H1 (cell line): Measurements from ENCODE around the gene FBXL14. TPM values are rescaled to one million over a fixed set of nuclear protein-coding genes. Genes with fewer than 3 reads are reported as not detected.

Source experiments
- CTCF ChIA-PET: fragments of 300-600 bp; sonication (Branson Sonifier 250); formaldehyde crosslinking; loops from one replicate; lab custom pipeline; 2021; ENCODE audit not compliant: partially characterized antibody; lab: Charles Lee
- POLR2A ChIA-PET: fragments of 300-600 bp; sonication (Branson Sonifier 250); formaldehyde crosslinking; loops from one replicate; lab custom pipeline; 2021; ENCODE audit warnings: inconsistent platforms; ENCODE audit not compliant: partially characterized antibody; lab: Charles Lee
- DNase-seq, 2 experiments: peaks; one replicate each; pipeline versions ENCODE4 v3.0.0 to v3.0.0-alpha.2; 2010 to 2022; ENCODE audit warnings: low spot score in 2 of 2, low read depth in 1 of 2, mixed read lengths in 1 of 2
- FAIRE-seq: peaks from 2 replicates; lab custom pipeline; 2011; peaks lifted over from hg19 to GRCh38; lab: Jason Lieb, UNC
- H2AFZ ChIP-seq: 2 replicates; pipeline ENCODE4 v1.8.1; 2012; ENCODE audit warnings: low read length, inconsistent platforms
- H2AK5ac ChIP-seq: 2 replicates; pipeline ENCODE4 v1.6.1; 2013; ENCODE audit warnings: low read depth, low read length
- H2BK120ac ChIP-seq: replicated peaks from 2 replicates; pipeline ENCODE3; 2013; ENCODE audit warnings: low read depth, low read length, inconsistent platforms
- H2BK12ac ChIP-seq: 2 replicates; pipeline ENCODE4 v1.6.1; 2013; ENCODE audit warnings: low read depth, low read length
- H2BK15ac ChIP-seq: 2 replicates; pipeline ENCODE4 v1.6.1; 2013; ENCODE audit warnings: low read length
- H2BK20ac ChIP-seq: 2 replicates; pipeline ENCODE4 v1.6.1; 2013; ENCODE audit warnings: low read length
- H2BK5ac ChIP-seq: 2 replicates; pipeline ENCODE4 v1.6.1; 2013; ENCODE audit warnings: low read depth, low read length
- H3K14ac ChIP-seq: 2 replicates; pipeline ENCODE4 v1.6.1; 2013; ENCODE audit warnings: inconsistent platforms; ENCODE audit not compliant: insufficient read length
- H3K18ac ChIP-seq: 2 replicates; pipeline ENCODE4 v1.6.1; 2013; ENCODE audit warnings: low read length; ENCODE audit errors: extremely low read depth
- H3K23ac ChIP-seq: 2 replicates; pipeline ENCODE4 v1.6.1; 2013; ENCODE audit warnings: inconsistent platforms; ENCODE audit not compliant: insufficient read length
- H3K23me2 ChIP-seq: 2 replicates; pipeline ENCODE4 v1.6.1; 2013; ENCODE audit warnings: low read depth, low read length
- H3K27ac ChIP-seq: 2 replicates; pipeline ENCODE4 v1.6.1; 2011; ENCODE audit warnings: low read depth, low read length, inconsistent platforms
- H3K27me3 ChIP-seq, 4 experiments: replicated peaks in 1 of 4; 1 replicate in 1 of 4; 2 replicates in 3 of 4; pipeline versions ENCODE4 v1.6.1 to v1.8.1; 2011 to 2013; ENCODE audit warnings: low read length in 3 of 4, mild to moderate bottlenecking in 3 of 4, inconsistent platforms in 2 of 4, mixed read lengths in 2 of 4, moderate library complexity in 1 of 4; ENCODE audit not compliant: control insufficient read depth in 3 of 4, insufficient read depth in 3 of 4; ENCODE audit errors: extremely low read depth in 1 of 4
- H3K36me3 ChIP-seq, 4 experiments: 2 replicates each; pipeline versions ENCODE4 v1.6.1 to v1.8.1; 2011 to 2013; ENCODE audit warnings: mild to moderate bottlenecking in 4 of 4, low read length in 3 of 4, moderate library complexity in 2 of 4, control low read depth in 1 of 4, inconsistent platforms in 1 of 4; ENCODE audit not compliant: insufficient read depth in 4 of 4, control insufficient read depth in 2 of 4
- H3K4ac ChIP-seq: replicated peaks from 2 replicates; pipeline ENCODE3; 2013; ENCODE audit warnings: low read length, low read depth, mixed read lengths, inconsistent platforms; ENCODE audit not compliant: insufficient read length
- H3K4me1 ChIP-seq, 4 experiments: replicated peaks in 1 of 4; 1 replicate in 1 of 4; 2 replicates in 3 of 4; pipeline versions ENCODE4 v1.6.1 to v1.8.1; 2011 to 2013; ENCODE audit warnings: low read length in 3 of 4, inconsistent platforms in 2 of 4, mixed read lengths in 1 of 4; ENCODE audit not compliant: insufficient read depth in 4 of 4, control insufficient read depth in 3 of 4
- H3K4me2 ChIP-seq, 2 experiments: 2 replicates each; pipeline versions ENCODE4 v1.6.1 to v1.8.1; 2011 to 2013; ENCODE audit warnings: low read depth in 2 of 2, low read length in 2 of 2, control low read depth in 1 of 2, inconsistent platforms in 1 of 2, mild to moderate bottlenecking in 1 of 2; ENCODE audit not compliant: insufficient read depth in 1 of 2
- H3K4me3 ChIP-seq, 4 experiments: fragments of 200-600, 300-600 bp in 1 of 4; sonication (generic), shearing (Covaris generic), sonication (Bioruptor Twin) in 1 of 4; 2 replicates each; pipeline versions ENCODE4 v1.5.1 to v1.8.1; 2011 to 2016; ENCODE audit warnings: low read length in 4 of 4, low read depth in 3 of 4, control low read depth in 2 of 4, inconsistent platforms in 2 of 4, mild to moderate bottlenecking in 2 of 4, mixed read lengths in 1 of 4, moderate library complexity in 1 of 4; ENCODE audit not compliant: insufficient read depth in 2 of 4; ENCODE audit errors: extremely low read depth in 1 of 4
- H3K56ac ChIP-seq: replicated peaks from 2 replicates; pipeline ENCODE3; 2013; ENCODE audit warnings: low read depth, mild to moderate bottlenecking, mixed read lengths, low read length, inconsistent platforms; ENCODE audit not compliant: insufficient read length
- H3K79me1 ChIP-seq: 2 replicates; pipeline ENCODE4 v1.6.1; 2013; ENCODE audit warnings: low read depth, low read length, control low read depth
- H3K79me2 ChIP-seq, 2 experiments: 2 replicates each; pipeline versions ENCODE4 v1.6.1 to v1.8.1; 2012 to 2013; ENCODE audit warnings: low read length in 2 of 2, mild to moderate bottlenecking in 2 of 2, inconsistent platforms in 1 of 2; ENCODE audit not compliant: insufficient read depth in 2 of 2, control insufficient read depth in 1 of 2
- H3K9ac ChIP-seq, 4 experiments: replicated peaks in 1 of 4; 1 replicate in 1 of 4; 2 replicates in 3 of 4; pipeline versions ENCODE4 v1.6.1 to v1.8.1; 2011 to 2013; ENCODE audit warnings: low read depth in 3 of 4, low read length in 3 of 4, control low read depth in 2 of 4, mild to moderate bottlenecking in 2 of 4, moderate library complexity in 2 of 4, inconsistent platforms in 1 of 4; ENCODE audit errors: extremely low read depth in 1 of 4
- H3K9me3 ChIP-seq, 2 experiments: 2 replicates each; pipeline versions ENCODE4 v1.6.1 to v1.8.1; 2012 to 2013; ENCODE audit warnings: mild to moderate bottlenecking in 2 of 2, moderate library complexity in 2 of 2, control low read depth in 1 of 2, inconsistent platforms in 1 of 2, low read depth in 1 of 2, low read length in 1 of 2, mixed read lengths in 1 of 2; ENCODE audit not compliant: insufficient read depth in 2 of 2
- H4K20me1 ChIP-seq, 2 experiments: replicated peaks in 1 of 2; 2 replicates each; pipeline versions ENCODE3 to v1.8.1; 2011 to 2013; ENCODE audit warnings: inconsistent platforms in 2 of 2, low read length in 2 of 2, mild to moderate bottlenecking in 1 of 2; ENCODE audit not compliant: insufficient read depth in 2 of 2, control insufficient read depth in 1 of 2
- H4K5ac ChIP-seq: 2 replicates; pipeline ENCODE4 v1.6.1; 2013; ENCODE audit warnings: low read length, low read depth, mixed read lengths, inconsistent platforms; ENCODE audit not compliant: insufficient read length
- H4K8ac ChIP-seq: 2 replicates; pipeline ENCODE4 v1.8.0; 2013; ENCODE audit warnings: mild to moderate bottlenecking, moderate library complexity, low read length, inconsistent platforms; ENCODE audit not compliant: insufficient read depth; ENCODE audit errors: extremely low read depth
- H4K91ac ChIP-seq: replicated peaks from 2 replicates; pipeline ENCODE3; 2013; ENCODE audit warnings: low read length, mixed read lengths, inconsistent platforms; ENCODE audit not compliant: insufficient read length
- HDAC6 ChIP-seq: IDR thresholded peaks from one replicate; pipeline ENCODE4 v1.7.1; 2012; ENCODE audit warnings: low read depth, mild to moderate bottlenecking, inconsistent platforms, low read length, moderate library complexity
- SP1 ChIP-seq: IDR thresholded peaks from 2 replicates; pipeline ENCODE4 v1.6.1; 2011; ENCODE audit warnings: low read depth, low read length
- YY1 ChIP-seq: IDR thresholded peaks from 2 replicates; pipeline ENCODE4 v1.6.1; 2011; ENCODE audit warnings: low read depth, mild to moderate bottlenecking, low read length
- WGBS, 2 experiments: shearing (Covaris generic) in 1 of 2; methylation state at CpG; one replicate each; pipeline versions ENCODE4 v1.1.6 to v1.1.7; 2013 to 2015; ENCODE audit warnings: low lambda C conversion rate in 2 of 2, mixed read lengths in 2 of 2, inconsistent platforms in 1 of 2, low coverage in 1 of 2, missing lambda C conversion rate in 1 of 2; ENCODE audit not compliant: insufficient replicate concordance in 2 of 2, insufficient coverage in 1 of 2, insufficient read length in 1 of 2; ENCODE audit errors: extremely low coverage in 1 of 2, missing lambda C conversion rate in 1 of 2; 5-methylcytosine and 5-hydroxymethylcytosine counted together
- polyA plus RNA-seq, 7 experiments: library from polyadenylated mRNA; depleted of rRNA in 3 of 7; stranded (reverse) in 5 of 7; unstranded in 2 of 7; fragments of >200 nt in 5 of 7; fragments of 200-250 nt in 2 of 7; gene quantifications; 1 replicate in 5 of 7; 2 replicates in 1 of 7; 4 replicates in 1 of 7; pipeline versions ENCODE4 v1.2.1 to v1.2.3, GENCODE V29; 2011 to 2013; ENCODE audit warnings: missing spikeins in 2 of 7, mixed read lengths in 2 of 7
- total RNA-seq: library from RNA; stranded (reverse); fragmentation: NEBNext Ultra II Directional; extraction: Animal tissue kit (Norgen Biotek cat#: 25700); gene quantifications from 2 replicates; pipeline ENCODE4 v1.2.1, GENCODE V29; 2021

Gene FBXL14
- total and polyA plus RNA-seq, 2 of the 8 experiments (the other 6 are each of a cell fraction or from before 2014, with no cell fraction given) = 5.5 to 9.6 TPM

DNA sequence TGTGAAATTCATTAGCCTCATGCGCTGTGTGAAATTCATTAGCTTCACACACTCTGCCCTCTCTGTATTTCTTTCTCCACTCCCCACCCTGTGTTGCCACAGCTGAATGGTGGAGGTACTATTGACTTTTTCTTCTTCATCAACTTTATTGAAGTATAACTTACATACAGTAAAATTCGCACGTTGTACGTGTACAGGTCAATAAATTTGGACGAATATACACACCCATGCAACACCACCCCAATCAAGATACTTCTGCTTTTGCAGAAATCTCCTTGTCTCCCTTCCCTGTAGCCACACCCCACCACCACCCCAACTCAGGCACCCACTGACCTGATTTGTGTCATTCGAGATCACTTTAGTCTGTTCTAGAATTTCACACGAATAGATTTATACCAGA lies 51.8 kb downstream of the FBXL14 start:
- Histone ChIP-seq H3K23ac (no peak overlapping the region), H2AFZ (no peak overlapping the region), H2BK15ac (no peak overlapping the region), H3K4me3 (no peak overlapping the region), H2BK20ac (no peak overlapping the region), H4K8ac (no peak overlapping the region), H3K4me2 (no peak overlapping the region), H3K27ac (no peak overlapping the region), H3K79me2 (no peaks in the 10 kb centered on the region), H3K4me1 (no peaks in the 10 kb centered on the region; a peak in 1 of 7 replicates), H3K18ac (no peak overlapping the region), H3K23me2 (no peaks in the 10 kb centered on the region), H2BK12ac (no peak overlapping the region), H4K20me1 (peaks cover 0 to 4% of the 10 kb centered on the region in 2 experiments), H2BK120ac (no peak overlapping the region), H2AK5ac (no peak overlapping the region), H3K9me3 (peaks cover 0 to 2% of the 10 kb centered on the region in 2 experiments; a peak in 1 of 4 replicates), H3K9ac (no peak overlapping the region), H3K14ac (no peak overlapping the region), H4K5ac (no peak overlapping the region), H3K4ac (no peak overlapping the region), H4K91ac (no peak overlapping the region), H3K56ac (no peak overlapping the region), H3K36me3 (no peaks in the 10 kb centered on the region), H2BK5ac (no peak overlapping the region), H3K27me3 (peaks cover 0 to 2% (median under 1%) of the 10 kb centered on the region in 4 experiments; a peak in 2 of 7 replicates), H3K79me1 (no peaks in the 10 kb centered on the region)
- TF ChIP-seq YY1 = no peak
- no peak for TF ChIP-seq SP1
- TF ChIP-seq HDAC6 = no peak
- FAIRE-seq = no peak
- no peak for DNase-seq
- WGBS, 2 experiments = 90% methylated on average over 7 of the region's 7 CpGs; no CpG with 5 or more reads in 1 of the 2 experiments
- ChIA-PET CTCF (interaction anchor here (1.1 to 1.3 kb wide), 3 partner anchors 11 to 27 kb away, joined by 3 to 4 read pairs (median 3); no protein-coding TSS in a partner anchor), POLR2A (no interaction called here)
